Tibial nerve (tissue), 3 donors: Measurements from ENCODE around the gene AUTS2.

Experiments used
- POLR2A ChIP-seq, 2 donors: fragments of 450-650 bp; IDR thresholded peaks; one replicate each; pipeline ENCODE4 v1.6.1; 2017; ENCODE audit warnings: antibody characterized with exemption in 2 of 2, mild to moderate bottlenecking in 2 of 2, moderate library complexity in 2 of 2
- TF ChIP-seq, protein P1 (sequence below), 5 experiments: fragments of 200-600 bp in 3 of 5; fragments of 450-650 bp in 2 of 5; sonication (generic) in 3 of 5; IDR thresholded peaks; one replicate each; pipeline ENCODE4 v1.5.1; 2016 to 2019; ENCODE audit warnings: antibody characterized with exemption in 5 of 5, mild to moderate bottlenecking in 3 of 5, moderate library complexity in 2 of 5

DNA sequence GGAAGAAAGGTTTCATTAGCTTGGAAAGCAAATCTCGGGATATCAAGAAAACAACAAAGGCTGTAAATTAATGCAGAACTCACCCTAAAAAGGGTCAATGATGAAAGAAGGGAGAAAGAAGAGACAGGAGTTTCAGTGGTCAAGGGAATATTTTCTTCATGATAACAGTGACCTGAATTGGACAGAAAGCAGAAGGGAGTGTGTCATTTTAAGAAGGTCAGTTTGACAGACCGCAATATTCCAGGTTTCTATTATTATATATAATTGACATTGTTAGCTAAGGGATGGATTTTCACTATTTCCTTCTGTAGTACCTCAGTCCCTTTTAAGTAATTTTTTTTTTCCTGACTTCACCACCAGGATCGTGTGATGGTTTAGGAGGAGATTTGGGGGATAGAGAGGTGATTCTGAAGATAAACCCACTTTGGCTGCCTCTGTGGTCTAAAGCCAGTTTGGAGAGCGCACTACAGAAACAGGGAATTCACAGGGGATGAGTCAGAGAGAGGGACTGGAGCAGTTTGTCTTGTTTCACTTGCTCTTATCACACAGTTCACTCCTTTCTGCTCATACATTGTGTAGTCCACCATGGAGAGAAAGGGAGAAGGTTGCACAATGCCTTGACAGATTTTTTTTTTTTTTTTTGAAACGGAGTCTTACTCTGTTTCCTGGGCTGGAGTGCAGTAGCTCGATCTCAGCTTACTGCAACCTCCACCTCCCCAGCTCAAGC lies 417.9 kb downstream of the AUTS2 start:
- TF ChIP-seq, protein P1, sequence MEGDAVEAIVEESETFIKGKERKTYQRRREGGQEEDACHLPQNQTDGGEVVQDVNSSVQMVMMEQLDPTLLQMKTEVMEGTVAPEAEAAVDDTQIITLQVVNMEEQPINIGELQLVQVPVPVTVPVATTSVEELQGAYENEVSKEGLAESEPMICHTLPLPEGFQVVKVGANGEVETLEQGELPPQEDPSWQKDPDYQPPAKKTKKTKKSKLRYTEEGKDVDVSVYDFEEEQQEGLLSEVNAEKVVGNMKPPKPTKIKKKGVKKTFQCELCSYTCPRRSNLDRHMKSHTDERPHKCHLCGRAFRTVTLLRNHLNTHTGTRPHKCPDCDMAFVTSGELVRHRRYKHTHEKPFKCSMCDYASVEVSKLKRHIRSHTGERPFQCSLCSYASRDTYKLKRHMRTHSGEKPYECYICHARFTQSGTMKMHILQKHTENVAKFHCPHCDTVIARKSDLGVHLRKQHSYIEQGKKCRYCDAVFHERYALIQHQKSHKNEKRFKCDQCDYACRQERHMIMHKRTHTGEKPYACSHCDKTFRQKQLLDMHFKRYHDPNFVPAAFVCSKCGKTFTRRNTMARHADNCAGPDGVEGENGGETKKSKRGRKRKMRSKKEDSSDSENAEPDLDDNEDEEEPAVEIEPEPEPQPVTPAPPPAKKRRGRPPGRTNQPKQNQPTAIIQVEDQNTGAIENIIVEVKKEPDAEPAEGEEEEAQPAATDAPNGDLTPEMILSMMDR (IDR thresholded peaks at IDR 0.05): no peak
- TF ChIP-seq POLR2A (IDR thresholded peaks at IDR 0.05): no peak
